Skin of body (tissue), 2 donors: ENCODE measurements around the gene AMN. TPM values are rescaled to one million over a fixed set of nuclear protein-coding genes. Genes with fewer than 3 reads are reported as not detected.
"Not testable (repeated sequence)": the region's sequence is repeated elsewhere in the genome, so short reads cannot be mapped to it uniquely, and the experiment has no call there.

Experiments used
- DNase-seq: peaks from one replicate; lab custom pipeline; 2025; lab: John Stamatoyannopoulos, UW
- total RNA-seq: library from RNA; depleted of rRNA; stranded (reverse); fragments of >200 nt; gene quantifications from one replicate; pipeline ENCODE4 v1.2.3, GENCODE V29; 2014

Gene AMN
- total RNA-seq, 1 donor from 2014 or later: 4.4 TPM

DNA sequence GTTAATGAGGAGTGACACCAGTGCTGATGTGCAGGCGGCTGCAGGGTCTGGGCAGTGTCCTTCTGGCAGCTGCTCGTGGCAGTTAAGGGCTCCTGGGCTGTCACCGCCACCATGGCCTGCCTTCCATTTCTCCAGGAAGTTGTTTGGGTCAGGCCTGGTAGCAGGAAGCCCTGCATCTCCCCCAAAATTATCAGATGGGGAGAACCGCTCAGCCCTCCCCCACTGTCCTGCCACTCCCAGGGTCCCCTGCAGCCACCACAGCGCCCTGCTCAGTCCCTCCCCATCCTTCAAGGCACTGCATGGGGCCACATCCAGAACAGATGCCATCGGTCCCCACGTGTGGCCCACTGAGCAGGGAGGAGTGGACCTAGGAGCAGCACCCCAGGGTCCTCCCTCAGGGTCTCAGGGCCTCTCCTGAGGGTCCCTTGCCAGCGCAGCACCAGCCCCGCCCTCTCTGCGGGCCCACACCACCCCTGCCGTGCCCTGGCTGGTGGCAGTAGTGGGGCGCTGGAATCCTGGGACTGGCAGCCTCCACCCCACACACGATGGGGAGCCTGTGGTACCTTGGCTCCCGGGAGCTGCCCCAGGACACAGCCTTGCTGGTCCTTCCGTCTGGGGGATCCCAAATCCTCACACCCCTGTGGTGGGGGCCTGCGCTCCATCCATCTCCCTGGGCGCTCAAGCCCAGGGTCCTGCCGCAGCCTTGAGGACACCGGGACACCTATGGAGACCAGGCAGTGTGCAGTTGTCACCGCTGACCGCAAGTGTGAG, 10.3 kb upstream of the AMN start:
- no peak for DNase-seq

- DNase-seq: no peak
Measured at GRCh38 chr14:102913341-102914211, 8.9 kb upstream of the AMN start.

GRCh38 chr14:102914474-102915291, 7.8 kb upstream of the AMN start:
- DNase-seq: no peak

DNA sequence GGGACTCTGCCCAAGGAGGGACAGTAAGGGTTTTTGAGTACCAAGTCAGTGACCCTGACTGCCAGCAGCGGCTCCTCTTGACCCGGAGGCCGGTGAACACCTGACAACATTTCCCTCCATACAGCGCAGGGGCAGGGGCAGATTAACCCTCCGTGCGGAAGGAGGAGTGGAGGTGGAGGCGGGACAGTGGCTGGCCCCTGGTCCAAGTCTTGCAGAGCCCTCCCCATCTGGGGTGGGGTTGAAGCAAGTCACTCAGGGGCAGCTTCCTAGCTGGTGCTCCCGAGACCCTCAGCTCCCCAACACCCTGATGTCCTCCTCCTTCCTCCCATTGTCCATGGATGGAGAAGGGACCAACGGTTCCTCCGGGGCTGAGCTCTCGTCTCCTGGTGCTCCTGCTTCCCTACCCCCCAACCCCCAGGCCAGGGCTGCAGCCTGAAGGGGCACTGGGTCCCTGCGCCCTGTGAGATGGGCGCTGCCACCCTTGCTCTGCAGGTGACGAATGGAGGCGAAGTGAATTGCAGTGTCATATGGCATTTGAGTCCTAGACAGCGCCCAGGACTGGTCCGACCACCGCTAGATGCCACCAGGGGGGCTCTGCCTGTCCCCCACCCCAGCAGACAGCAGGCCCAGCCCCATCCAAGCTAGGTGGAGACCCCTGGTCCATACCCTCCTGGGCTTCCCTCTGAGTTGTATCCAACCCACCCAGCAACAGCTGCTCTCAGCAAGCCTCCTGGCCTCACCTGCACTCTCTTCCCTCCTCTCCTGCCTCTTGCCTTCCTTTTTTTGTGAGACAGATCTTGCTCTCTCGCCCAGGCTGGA, 7.0 kb upstream of the AMN start:
- no peak for DNase-seq

- no peak for DNase-seq
Measured at GRCh38 chr14:102916347-102917055, 6.0 kb upstream of the AMN start.

- DNase-seq: no peak
Measured at GRCh38 chr14:102917056-102917385, 5.4 kb upstream of the AMN start.

DNA sequence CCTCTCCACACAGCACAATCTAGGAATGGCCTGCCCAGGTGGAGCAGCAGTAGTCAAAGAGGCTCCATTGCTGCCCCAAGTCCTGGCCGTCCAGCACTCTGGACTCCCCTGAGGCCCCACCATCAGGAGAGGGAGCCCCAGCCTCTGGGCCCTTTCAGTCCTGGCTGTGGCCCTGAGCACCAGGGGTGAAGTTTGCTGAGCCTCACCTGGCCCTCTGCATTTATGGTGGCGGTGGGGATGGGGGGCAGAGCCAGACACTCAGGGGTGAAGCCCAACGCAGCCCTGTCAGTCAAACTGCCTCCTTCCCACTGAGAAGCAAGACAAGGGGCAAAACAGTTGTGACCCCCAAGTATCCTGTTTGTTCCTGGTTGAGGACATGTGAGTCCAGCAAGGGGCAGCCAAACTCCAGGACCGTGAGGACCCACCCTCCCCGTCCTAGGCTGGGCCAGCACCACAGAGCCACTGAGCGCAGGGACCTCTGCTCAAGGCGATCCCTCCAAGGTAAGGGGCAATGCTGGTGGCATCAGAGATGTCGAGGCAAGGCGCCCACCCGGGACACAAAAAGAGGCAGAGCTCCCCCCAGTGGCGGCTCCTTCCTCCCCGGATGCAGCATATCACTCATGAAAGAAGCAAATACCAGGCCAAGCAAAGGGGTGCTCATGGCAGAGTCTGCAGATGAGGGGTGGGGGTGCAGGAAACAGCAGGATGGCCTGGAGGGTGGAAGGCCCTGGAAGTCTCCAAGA, 4.8 kb upstream of the AMN start:
- DNase-seq: no peak

DNA sequence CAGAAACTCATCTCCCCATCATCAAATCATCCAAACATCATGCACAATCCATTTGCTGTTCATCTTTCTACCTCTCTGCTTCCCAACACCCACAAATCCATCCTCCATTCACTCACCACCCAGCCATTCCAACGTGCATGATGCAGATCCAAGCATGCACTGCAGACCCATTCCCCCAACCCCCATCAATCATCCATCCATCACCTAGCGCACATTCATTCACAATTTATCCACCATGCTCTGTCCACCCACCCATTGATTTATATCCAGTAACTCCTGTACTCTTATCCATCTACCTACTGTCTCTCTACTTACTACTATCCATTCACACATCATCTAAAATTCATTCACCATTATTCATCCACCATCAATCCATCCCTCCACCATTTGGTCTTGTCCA, 4.0 kb upstream of the AMN start:
- DNase-seq: no peak

GRCh38 chr14:102920273-102920997, 2.0 kb upstream of the AMN start:
- DNase-seq: no peak

GRCh38 chr14:102920998-102921304, 1.5 kb upstream of the AMN start:
- no peak for DNase-seq

DNA sequence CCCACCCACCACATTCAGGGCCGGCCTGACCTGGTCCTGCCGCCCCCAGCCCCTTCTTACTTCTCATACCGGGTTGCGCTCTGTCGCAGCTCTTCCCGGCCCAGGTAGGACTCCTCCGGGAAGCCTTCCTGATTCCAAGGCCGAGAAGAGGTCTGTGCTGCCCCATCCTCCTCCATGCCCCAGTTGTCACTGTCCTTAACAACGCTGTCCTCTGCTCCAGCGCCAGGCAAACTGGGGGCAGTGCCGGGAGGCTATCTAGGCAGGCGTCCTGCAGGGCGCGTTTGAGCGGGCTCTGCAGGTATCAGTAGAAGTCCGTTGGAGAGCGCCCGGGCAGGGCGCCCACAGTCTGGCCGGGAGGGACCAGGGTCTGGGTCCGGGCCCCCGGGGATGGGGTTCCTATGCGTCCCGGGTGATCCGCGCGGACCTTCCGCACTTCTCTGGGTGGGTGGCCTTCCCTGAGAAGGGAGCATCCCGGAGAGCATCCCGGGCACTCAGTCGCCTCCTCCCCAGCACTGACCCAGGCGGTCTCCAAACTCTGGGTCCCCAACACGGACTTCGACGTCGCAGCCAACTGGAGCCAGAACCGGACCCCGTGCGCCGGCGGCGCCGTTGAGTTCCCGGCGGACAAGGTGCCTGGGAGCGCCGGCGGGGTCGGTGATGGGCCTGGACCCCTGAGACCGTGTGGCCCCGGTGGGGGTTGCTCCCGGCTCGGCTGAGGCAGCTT, 900 bp downstream of the AMN start:
- no peak for DNase-seq

DNA sequence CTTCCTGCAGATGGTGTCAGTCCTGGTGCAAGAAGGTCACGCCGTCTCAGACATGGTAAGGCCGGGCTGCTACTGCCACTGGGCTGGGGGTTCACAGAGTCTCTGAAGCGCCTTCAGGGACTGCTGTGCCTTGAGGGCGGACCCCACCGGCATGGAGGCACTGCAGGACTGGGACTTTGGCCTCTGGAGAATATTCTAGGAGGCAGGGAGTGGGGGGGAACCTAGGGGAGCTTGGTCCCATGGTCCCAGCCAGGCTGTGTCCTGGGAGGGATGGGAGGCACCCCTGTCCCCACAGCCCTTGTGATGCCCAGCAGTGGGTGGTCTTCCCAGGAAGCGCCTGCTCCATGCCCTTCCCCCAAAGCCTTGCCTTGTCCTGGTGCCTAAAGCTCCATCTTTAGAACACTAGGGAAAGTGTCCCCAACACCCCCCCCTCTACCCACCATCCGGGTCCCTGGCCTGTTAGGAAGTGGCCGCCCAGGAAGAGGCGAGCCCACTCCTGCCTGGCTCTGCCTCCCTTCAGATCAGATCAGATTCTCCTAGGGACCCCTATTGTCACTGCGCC, 1.5 kb downstream of the AMN start:
- no peak for DNase-seq

- DNase-seq: no peak
Measured at GRCh38 chr14:102924632-102925588, 2.4 kb downstream of the AMN start.

GRCh38 chr14:102925646-102926045, 3.2 kb downstream of the AMN start:
- no peak for DNase-seq

DNA sequence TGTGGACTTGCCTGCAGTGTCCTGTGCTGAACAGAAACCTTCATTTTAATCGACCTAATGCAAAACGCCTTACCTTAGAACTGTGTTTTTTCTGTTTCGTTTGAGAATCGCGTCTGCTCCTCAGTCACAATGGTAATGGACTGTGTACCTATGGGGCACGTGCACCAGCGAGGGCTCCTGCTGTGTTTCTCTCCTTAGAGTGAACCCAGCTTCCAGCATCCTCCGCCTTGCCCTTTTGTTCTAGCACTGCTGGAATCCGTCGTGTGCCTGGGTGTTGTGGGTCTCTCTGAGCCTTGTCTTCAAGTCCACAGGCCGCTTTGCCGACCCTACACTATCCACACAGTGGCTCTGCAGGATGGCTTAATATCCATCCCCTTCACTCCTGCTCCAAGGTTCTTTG, 3.6 kb downstream of the AMN start:
- no peak for DNase-seq

- DNase-seq: not testable (repeated sequence)
Measured at GRCh38 chr14:102926840-102927239, 4.4 kb downstream of the AMN start.

DNA sequence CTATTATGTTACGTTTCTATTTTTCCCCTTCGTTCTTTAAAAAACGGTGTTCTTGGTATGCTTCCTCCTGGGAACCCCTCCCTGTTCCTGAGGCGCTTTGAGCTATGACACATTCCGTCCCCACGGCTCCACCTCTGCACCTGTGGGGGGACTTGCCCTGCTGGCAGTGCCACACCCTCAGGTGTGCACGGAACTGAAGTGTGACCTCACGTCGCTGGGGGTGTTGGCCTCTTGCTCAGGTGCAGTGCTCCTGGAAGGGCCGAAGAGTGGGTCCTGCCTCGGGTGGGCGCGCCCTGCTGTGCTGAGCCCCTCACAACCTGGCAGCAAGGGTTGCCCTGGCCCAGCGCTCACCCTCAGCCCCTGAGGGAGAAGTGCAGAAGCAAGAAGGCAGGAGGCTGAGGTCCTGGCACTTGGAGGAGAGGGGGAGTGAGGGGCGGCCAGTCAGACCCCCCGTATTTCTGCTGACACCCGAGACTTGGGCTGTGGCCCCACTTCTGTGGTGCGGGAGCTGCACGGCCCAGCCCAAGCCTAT, 4.9 kb downstream of the AMN start:
- no peak for DNase-seq
